Measurements from ENCODE around the gene KHDRBS1.
A peak's percentile ranks its signal among the peaks of the same experiment; 100 is the strongest.
"Not testable (repeated sequence)": the region's sequence is repeated elsewhere in the genome, so short reads cannot be mapped to it uniquely, and the experiment has no call there.

KHDRBS1 gene

GRCh38 chr1:32014199-32014947 lies 705 bp downstream of the KHDRBS1 start:
- DNase-seq = no peak

GRCh38 chr1:32014948-32015273 lies 1.2 kb downstream of the KHDRBS1 start:
- DNase-seq = no peak

GRCh38 chr1:32020339-32020738 lies 6.7 kb downstream of the KHDRBS1 start:
- DNase-seq = no peak

- not testable (repeated sequence) for DNase-seq
Observed at GRCh38 chr1:32021574-32022018, 7.9 kb downstream of the KHDRBS1 start.

GRCh38 chr1:32023351-32023750 lies 9.7 kb downstream of the KHDRBS1 start:
- DNase-seq = no peak

- no peak for DNase-seq
Observed at GRCh38 chr1:32025515-32025914, 11.8 kb downstream of the KHDRBS1 start.

GRCh38 chr1:32028746-32029145 lies 15.1 kb downstream of the KHDRBS1 start:
- no peak for DNase-seq

- DNase-seq = no peak
Observed at GRCh38 chr1:32031578-32032274, 18.1 kb downstream of the KHDRBS1 start.

- no peak for DNase-seq
Observed at GRCh38 chr1:32032275-32032615, 18.6 kb downstream of the KHDRBS1 start.

GRCh38 chr1:32035119-32035518 lies 21.5 kb downstream of the KHDRBS1 start:
- DNase-seq = no peak

- DNase-seq = no peak
Observed at GRCh38 chr1:32040711-32041110, 27.0 kb downstream of the KHDRBS1 start.

- DNase-seq = no peak
Observed at GRCh38 chr1:32042330-32042729, 28.7 kb downstream of the KHDRBS1 start.

GRCh38 chr1:32044234-32044633 lies 30.6 kb downstream of the KHDRBS1 start:
- DNase-seq = no peak

GRCh38 chr1:32045772-32046171 lies 32.1 kb downstream of the KHDRBS1 start:
- DNase-seq = no peak

GRCh38 chr1:32047701-32048100 lies 34.0 kb downstream of the KHDRBS1 start:
- no peak for DNase-seq

GRCh38 chr1:32048440-32048839 lies 34.8 kb downstream of the KHDRBS1 start:
- no peak for DNase-seq

- DNase-seq = no peak
Observed at GRCh38 chr1:32051706-32052105, 38.0 kb downstream of the KHDRBS1 start.

GRCh38 chr1:32052887-32053286 lies 39.2 kb downstream of the KHDRBS1 start:
- DNase-seq = no peak

GRCh38 chr1:32055416-32055815 lies 41.7 kb downstream of the KHDRBS1 start:
- no peak for DNase-seq

- DNase-seq = no peak
Observed at GRCh38 chr1:32056598-32056997, 42.9 kb downstream of the KHDRBS1 start.

GRCh38 chr1:32060914-32061313 lies 47.2 kb downstream of the KHDRBS1 start:
- DNase-seq = no peak

GRCh38 chr1:32062867-32063230 lies 49.2 kb downstream of the KHDRBS1 start:
- DNase-seq = no peak

- peak; percentile 16 for DNase-seq
Observed at GRCh38 chr1:32063261-32063681, 49.6 kb downstream of the KHDRBS1 start.

- not testable (repeated sequence) for DNase-seq
Observed at GRCh38 chr1:32065613-32066488, 52.2 kb downstream of the KHDRBS1 start.

Data from GDM1 (cell line).